Vagina (tissue), 2 donors: Measurements from ENCODE around the gene MSI1.

ENCODE experiments used
- CTCF ChIP-seq, 3 experiments: fragments of 450-650 bp in 2 of 3; fragments of 200-600 bp in 1 of 3; sonication (generic) in 1 of 3; IDR thresholded peaks; one replicate each; pipeline ENCODE4 v1.5.1; 2017 to 2019; ENCODE audit warnings: antibody characterized with exemption in 3 of 3, mild to moderate bottlenecking in 2 of 3, moderate library complexity in 2 of 3
- POLR2A ChIP-seq, 2 donors: fragments of 450-650 bp; IDR thresholded peaks; one replicate each; pipeline ENCODE4 v1.6.1; 2017; ENCODE audit warnings: antibody characterized with exemption in 2 of 2, mild to moderate bottlenecking in 2 of 2, moderate library complexity in 2 of 2
- POLR2AphosphoS5 ChIP-seq, 2 donors: sonication (generic); formaldehyde crosslinking; IDR thresholded peaks; one replicate each; pipeline ENCODE4 v1.9.0; 2017; ENCODE audit warnings: antibody characterized with exemption in 2 of 2, mild to moderate bottlenecking in 2 of 2, low read depth in 1 of 2; ENCODE audit not compliant: insufficient read depth in 1 of 2

GRCh38 chr12:120324841-120325417, 44.0 kb downstream of the MSI1 start:
- no peak for TF ChIP-seq POLR2A (IDR thresholded peaks at IDR 0.05)
- TF ChIP-seq CTCF (IDR thresholded peaks at IDR 0.05), result no peak
- no peak for TF ChIP-seq POLR2AphosphoS5 (IDR thresholded peaks at IDR 0.05; ENCODE audit: insufficient read depth in 1 of 2, low read depth in 1 of 2)
